DOHH2 (cell line): Measurements from ENCODE around the gene MKLN1.

Experiments
- H3F3A ChIP-seq: fragments of 200-600 bp; sonication (generic), shearing (Covaris generic); 2 replicates; pipeline ENCODE4 v1.6.0; 2016; ENCODE audit warnings: antibody characterized with exemption, mild to moderate bottlenecking; ENCODE audit not compliant: control insufficient read depth, insufficient read depth
- H3K27ac ChIP-seq: fragments of 200-600 bp; sonication (generic); 2 replicates; pipeline ENCODE4 v1.5.1; 2014; ENCODE audit warnings: low read depth, mild to moderate bottlenecking, low read length, moderate library complexity
- H3K27me3 ChIP-seq: fragments of 200-600 bp; sonication (generic); 2 replicates; pipeline ENCODE4 v1.6.1; 2014; ENCODE audit warnings: mild to moderate bottlenecking, low read length, mixed read lengths; ENCODE audit not compliant: control insufficient read depth
- H3K36me3 ChIP-seq: fragments of 200-600 bp; sonication (generic); 2 replicates; pipeline ENCODE4 v1.6.1; 2014; ENCODE audit warnings: mild to moderate bottlenecking, low read length, moderate library complexity, mixed read lengths; ENCODE audit not compliant: control insufficient read depth
- H3K4me1 ChIP-seq: fragments of 200-600 bp; sonication (generic); 2 replicates; pipeline ENCODE4 v1.6.1; 2014; ENCODE audit warnings: mild to moderate bottlenecking, low read length, mixed read lengths; ENCODE audit not compliant: control insufficient read depth
- H3K4me2 ChIP-seq: fragments of 200-600 bp; sonication (generic); 2 replicates; pipeline ENCODE4 v1.6.0; 2014; ENCODE audit warnings: mild to moderate bottlenecking, low read length, moderate library complexity
- H3K4me3 ChIP-seq: fragments of 200-600 bp; sonication (generic); 2 replicates; pipeline ENCODE4 v1.5.1; 2014; ENCODE audit warnings: mild to moderate bottlenecking, low read length, mixed read lengths
- H3K79me2 ChIP-seq: fragments of 200-600 bp; sonication (generic); 2 replicates; pipeline ENCODE4 v1.6.1; 2014; ENCODE audit warnings: mild to moderate bottlenecking, low read length, mixed read lengths; ENCODE audit not compliant: control insufficient read depth
- H3K9me2 ChIP-seq: fragments of 200-600 bp; sonication (generic); replicated peaks from 2 replicates; pipeline ENCODE4 v1.6.1; 2014; ENCODE audit warnings: mild to moderate bottlenecking, low read length, mixed read lengths; ENCODE audit not compliant: control insufficient read depth
- H3K9me3 ChIP-seq: fragments of 200-600 bp; sonication (generic); 2 replicates; pipeline ENCODE4 v1.6.1; 2014; ENCODE audit warnings: antibody characterized with exemption, low read length, mixed read lengths; ENCODE audit not compliant: control insufficient read depth, insufficient read depth
- H4K20me1 ChIP-seq: fragments of 200-600 bp; sonication (generic); 2 replicates; pipeline ENCODE4 v1.6.0; 2014; ENCODE audit warnings: low read depth, mild to moderate bottlenecking, antibody characterized with exemption, low read length, moderate library complexity; ENCODE audit not compliant: control insufficient read depth, insufficient read depth
- EZH2phosphoT487 ChIP-seq: fragments of 200-600 bp; sonication (generic); IDR thresholded peaks from 2 replicates; pipeline ENCODE4 v1.6.1; 2017; ENCODE audit warnings: borderline replicate concordance, mild to moderate bottlenecking, antibody characterized with exemption, low read length, moderate library complexity, mixed read lengths
- TF ChIP-seq, protein P1 (sequence below): fragments of 200-600 bp; sonication (generic); IDR thresholded peaks from one replicate; pipeline ENCODE4 v1.5.1; 2014; ENCODE audit warnings: antibody characterized with exemption, mild to moderate bottlenecking, low read depth, low read length; ENCODE audit not compliant: poor library complexity, severe bottlenecking

Gene MKLN1

DNA sequence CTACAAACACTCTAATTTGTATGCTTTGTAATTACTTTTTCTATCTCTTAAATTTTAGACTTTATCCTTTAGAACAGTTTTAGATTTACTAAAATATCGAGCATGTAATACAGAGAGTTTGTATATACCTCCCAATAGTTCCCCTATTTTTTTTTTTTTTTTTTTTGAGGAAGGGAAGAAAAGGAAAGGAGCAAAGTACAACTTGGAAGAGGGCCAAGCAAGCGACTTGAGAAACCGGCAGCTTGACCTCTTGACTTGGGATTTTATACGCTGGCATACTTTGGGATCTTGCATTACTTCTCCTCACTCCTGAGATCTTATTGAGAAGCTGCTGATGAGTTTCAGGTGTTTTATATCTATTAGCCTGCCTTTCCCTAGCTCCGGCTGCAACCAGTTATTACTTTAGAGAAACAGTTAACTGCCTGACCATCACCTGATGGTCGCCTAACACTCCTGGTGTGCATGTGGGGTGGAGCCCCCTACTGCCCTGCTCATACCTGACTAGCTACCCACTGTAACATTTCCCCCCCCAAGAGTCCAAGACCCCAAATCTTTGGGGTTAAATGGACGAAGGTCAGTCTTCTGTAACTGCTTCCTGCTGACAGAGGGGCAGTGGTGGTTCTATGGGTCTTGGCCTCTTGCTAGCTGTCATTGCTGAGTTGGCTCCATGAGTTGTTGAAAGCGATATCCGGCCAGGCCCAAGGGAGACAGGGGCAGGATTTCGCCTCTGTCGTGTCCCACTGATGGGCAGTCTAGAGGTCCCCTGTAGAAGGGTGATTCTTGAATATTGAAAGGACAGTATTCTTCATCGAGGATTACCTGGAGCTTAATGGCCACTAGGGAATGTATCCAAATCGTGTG is 28.5 kb downstream of the MKLN1 start:
- Histone ChIP-seq H4K20me1 (peaks cover 18% of the 10 kb centered on the region), H3K9me2 (no peaks in the 10 kb centered on the region), H3K27ac (no peak overlapping the region), H3K36me3 (peaks cover 3% of the 10 kb centered on the region), H3K79me2 (peaks cover 100% of the 10 kb centered on the region), H3K27me3 (no peaks in the 10 kb centered on the region), H3K4me2 (no peak overlapping the region), H3K9me3 (no peaks in the 10 kb centered on the region), H3K4me1 (peaks cover 43% of the 10 kb centered on the region), H3F3A (0 out of 2 replicates have a peak, but pooled peaks cover 4% of the 10 kb centered on the region), H3K4me3 (no peak overlapping the region)
- no peak for TF ChIP-seq EZH2phosphoT487
- TF ChIP-seq, protein P1, sequence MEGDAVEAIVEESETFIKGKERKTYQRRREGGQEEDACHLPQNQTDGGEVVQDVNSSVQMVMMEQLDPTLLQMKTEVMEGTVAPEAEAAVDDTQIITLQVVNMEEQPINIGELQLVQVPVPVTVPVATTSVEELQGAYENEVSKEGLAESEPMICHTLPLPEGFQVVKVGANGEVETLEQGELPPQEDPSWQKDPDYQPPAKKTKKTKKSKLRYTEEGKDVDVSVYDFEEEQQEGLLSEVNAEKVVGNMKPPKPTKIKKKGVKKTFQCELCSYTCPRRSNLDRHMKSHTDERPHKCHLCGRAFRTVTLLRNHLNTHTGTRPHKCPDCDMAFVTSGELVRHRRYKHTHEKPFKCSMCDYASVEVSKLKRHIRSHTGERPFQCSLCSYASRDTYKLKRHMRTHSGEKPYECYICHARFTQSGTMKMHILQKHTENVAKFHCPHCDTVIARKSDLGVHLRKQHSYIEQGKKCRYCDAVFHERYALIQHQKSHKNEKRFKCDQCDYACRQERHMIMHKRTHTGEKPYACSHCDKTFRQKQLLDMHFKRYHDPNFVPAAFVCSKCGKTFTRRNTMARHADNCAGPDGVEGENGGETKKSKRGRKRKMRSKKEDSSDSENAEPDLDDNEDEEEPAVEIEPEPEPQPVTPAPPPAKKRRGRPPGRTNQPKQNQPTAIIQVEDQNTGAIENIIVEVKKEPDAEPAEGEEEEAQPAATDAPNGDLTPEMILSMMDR = no peak

DNA sequence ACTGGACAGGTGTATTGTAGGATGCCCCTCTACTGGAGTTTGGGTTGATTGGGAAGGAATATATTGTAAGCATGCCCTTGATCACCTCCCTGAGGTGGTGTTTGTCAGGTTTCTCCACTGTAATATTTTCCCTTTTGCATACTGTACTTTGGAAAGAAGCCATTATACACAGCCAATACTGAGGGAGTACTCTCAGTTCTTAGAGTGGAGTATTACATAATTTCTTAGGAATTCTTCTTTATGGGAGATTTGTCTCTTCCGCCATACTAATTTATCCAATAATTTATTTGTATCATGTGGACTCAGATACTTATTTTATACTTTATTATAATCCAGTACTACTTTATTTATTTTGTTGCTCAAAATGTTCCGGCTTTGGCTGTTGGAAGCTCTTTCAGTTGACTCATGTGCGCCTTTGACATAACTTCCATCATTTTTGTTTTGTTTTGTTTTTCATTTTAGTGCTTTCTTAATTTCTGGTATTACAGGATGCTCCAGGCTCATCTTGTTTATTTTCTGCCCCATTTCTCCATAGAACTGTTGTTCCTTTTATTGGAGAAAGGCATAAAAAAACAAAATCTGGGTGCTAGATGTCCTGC is 29.7 kb downstream of the MKLN1 start:
- Histone ChIP-seq H3K36me3 (peaks cover 3% of the 10 kb centered on the region), H3F3A (no peaks in the 10 kb centered on the region), H3K27ac (no peak overlapping the region), H4K20me1 (peaks cover 18% of the 10 kb centered on the region), H3K27me3 (no peaks in the 10 kb centered on the region), H3K9me3 (no peaks in the 10 kb centered on the region), H3K4me1 (peaks cover 35% of the 10 kb centered on the region), H3K4me3 (no peak overlapping the region), H3K4me2 (no peak overlapping the region), H3K9me2 (no peaks in the 10 kb centered on the region), H3K79me2 (peaks cover 100% of the 10 kb centered on the region)
- TF ChIP-seq, protein P1 = no peak
- TF ChIP-seq EZH2phosphoT487 = no peak

DNA sequence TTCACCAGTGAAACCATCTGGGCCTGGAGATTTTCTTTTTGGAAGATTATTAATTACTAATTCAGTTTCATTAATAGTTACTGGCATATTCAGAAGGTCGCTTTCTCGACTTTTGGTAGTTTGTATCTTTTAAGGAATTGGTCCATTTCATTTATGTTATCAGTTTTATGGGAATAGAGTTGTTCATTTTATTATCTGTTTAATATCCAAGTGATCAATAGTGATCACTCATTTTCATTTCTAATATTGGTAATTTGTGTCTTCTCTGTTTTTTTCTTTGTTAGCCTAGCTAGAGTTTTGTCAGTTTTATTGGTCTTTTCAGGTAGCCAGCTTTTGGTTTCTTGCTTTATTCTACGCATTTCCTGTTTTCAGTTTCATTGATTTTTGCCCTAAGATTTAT is 31.0 kb downstream of the MKLN1 start:
- H3K4me1 ChIP-seq = peaks cover 24% of the 10 kb centered on the region
- H3K9me3 ChIP-seq = no peaks in the 10 kb centered on the region
- no peaks in the 10 kb centered on the region for H3K27me3 ChIP-seq
- no peak overlapping the region for H3K4me3 ChIP-seq
- H3K9me2 ChIP-seq = no peaks in the 10 kb centered on the region
- no peak overlapping the region for H3K27ac ChIP-seq
- peaks cover 18% of the 10 kb centered on the region for H4K20me1 ChIP-seq
- H3F3A ChIP-seq = no peaks in the 10 kb centered on the region
- H3K4me2 ChIP-seq = no peak overlapping the region
- peaks cover 100% of the 10 kb centered on the region for H3K79me2 ChIP-seq
- no peak for TF ChIP-seq EZH2phosphoT487
- TF ChIP-seq, protein P1 = no peak
- H3K36me3 ChIP-seq = peaks cover 3% of the 10 kb centered on the region; the same call in 1 of the 2 replicates
